Smooth muscle cell (in vitro differentiated cells): Measurements from ENCODE around the gene ZYX. TPM values are rescaled to one million over a fixed set of nuclear protein-coding genes. Genes with fewer than 3 reads are reported as not detected.
"Not testable (repeated sequence)": the region's sequence is repeated elsewhere in the genome, so short reads cannot be mapped to it uniquely, and the experiment has no call there.

Experiments used
- DNase-seq: peaks from one replicate; lab custom pipeline; 2025; ENCODE audit not compliant: unreplicated experiment; lab: John Stamatoyannopoulos, UW
- H2AFZ ChIP-seq: fragments of 200-600 bp; sonication (generic); 2 replicates; pipeline ENCODE4 v1.6.0; 2016; ENCODE audit warnings: antibody characterized with exemption, low read depth, mild to moderate bottlenecking
- H3F3A ChIP-seq: fragments of 200-600 bp; sonication (generic); 2 replicates; pipeline ENCODE4 v1.6.0; 2017; ENCODE audit warnings: antibody characterized with exemption, low read depth
- H3K27ac ChIP-seq: fragments of 200-600 bp; sonication (generic); 2 replicates; pipeline ENCODE4 v1.5.1; 2016; ENCODE audit warnings: low read depth, mild to moderate bottlenecking
- H3K27me3 ChIP-seq: fragments of 200-600 bp; sonication (generic); 2 replicates; pipeline ENCODE4 v1.6.1; 2016; ENCODE audit warnings: low read depth, mild to moderate bottlenecking
- H3K36me3 ChIP-seq: fragments of 200-600 bp; sonication (generic); 2 replicates; pipeline ENCODE4 v1.5.1; 2016; ENCODE audit warnings: low read depth
- H3K4me1 ChIP-seq: fragments of 200-600 bp; sonication (generic); 2 replicates; pipeline ENCODE4 v1.5.1; 2016; ENCODE audit warnings: low read depth
- H3K4me2 ChIP-seq: fragments of 200-600 bp; sonication (generic); 2 replicates; pipeline ENCODE4 v1.6.0; 2016; ENCODE audit warnings: mild to moderate bottlenecking
- H3K4me3 ChIP-seq: fragments of 200-600 bp; sonication (generic); 2 replicates; pipeline ENCODE4 v1.5.1; 2016; ENCODE audit warnings: mild to moderate bottlenecking
- H3K79me2 ChIP-seq: fragments of 200-600 bp; sonication (generic); 2 replicates; pipeline ENCODE4 v1.6.0; 2016; ENCODE audit warnings: low read depth, mild to moderate bottlenecking
- H3K9ac ChIP-seq: fragments of 200-600 bp; sonication (generic); 2 replicates; pipeline ENCODE4 v1.6.0; 2016; ENCODE audit warnings: low read depth
- H3K9me3 ChIP-seq: fragments of 200-600 bp; sonication (generic); replicated peaks from 2 replicates; pipeline ENCODE4 v1.5.1; 2016; ENCODE audit warnings: low read depth
- H4K20me1 ChIP-seq: fragments of 200-600 bp; sonication (generic); 2 replicates; pipeline ENCODE4 v1.6.0; 2016; ENCODE audit warnings: low read depth
- WGBS: methylation state at CpG from one replicate; pipeline ENCODE4 v1.1.7; 2016; ENCODE audit warnings: low lambda C conversion rate; 5-methylcytosine and 5-hydroxymethylcytosine counted together
- polyA plus RNA-seq: library from polyadenylated mRNA; unstranded; fragments of >200 nt; fragmentation: Nextera tagmentation; extraction: Ambion mirVana; gene quantifications from 2 replicates; pipeline ENCODE4 v1.2.1, GENCODE V29; 2016
- total RNA-seq: library from RNA; depleted of rRNA; stranded (reverse); fragments of >200 nt; gene quantifications from 2 replicates; pipeline ENCODE4 v1.2.3, GENCODE V29; 2014
- TF ChIP-seq, protein P1 (sequence below): fragments of 200-600 bp; sonication (generic); IDR thresholded peaks from 2 replicates; pipeline ENCODE4 v1.5.1; 2017; ENCODE audit warnings: borderline replicate concordance, mild to moderate bottlenecking, antibody characterized with exemption; ENCODE audit not compliant: insufficient read depth, poor library complexity, severe bottlenecking

Gene ZYX
- total and polyA plus RNA-seq, 2 experiments from 2014 or later, result 71.1 to 322 TPM

DNA sequence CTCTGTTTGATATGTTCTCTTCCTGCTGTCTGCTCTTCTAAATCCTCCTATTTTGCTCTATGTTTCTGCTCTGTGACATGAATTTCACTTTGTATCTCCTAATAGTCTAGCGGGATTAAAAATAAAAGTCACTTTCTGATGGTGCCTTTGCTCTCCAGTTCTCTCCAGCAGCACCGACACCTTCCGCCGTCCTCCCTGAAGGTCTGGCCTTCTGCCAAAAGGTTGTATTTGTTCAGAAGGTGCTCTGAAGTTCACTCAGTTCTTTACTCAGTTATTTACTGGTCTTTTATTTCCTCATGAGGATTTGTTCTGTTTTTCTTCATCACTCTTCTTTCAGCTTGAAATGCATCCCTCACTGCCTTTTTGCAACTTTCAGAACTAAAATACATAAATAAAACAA, 38.7 kb downstream of the ZYX start:
- H3K4me1 ChIP-seq, result no peaks in the 10 kb centered on the region
- H3K9ac ChIP-seq, result no peak overlapping the region
- TF ChIP-seq, protein P1, sequence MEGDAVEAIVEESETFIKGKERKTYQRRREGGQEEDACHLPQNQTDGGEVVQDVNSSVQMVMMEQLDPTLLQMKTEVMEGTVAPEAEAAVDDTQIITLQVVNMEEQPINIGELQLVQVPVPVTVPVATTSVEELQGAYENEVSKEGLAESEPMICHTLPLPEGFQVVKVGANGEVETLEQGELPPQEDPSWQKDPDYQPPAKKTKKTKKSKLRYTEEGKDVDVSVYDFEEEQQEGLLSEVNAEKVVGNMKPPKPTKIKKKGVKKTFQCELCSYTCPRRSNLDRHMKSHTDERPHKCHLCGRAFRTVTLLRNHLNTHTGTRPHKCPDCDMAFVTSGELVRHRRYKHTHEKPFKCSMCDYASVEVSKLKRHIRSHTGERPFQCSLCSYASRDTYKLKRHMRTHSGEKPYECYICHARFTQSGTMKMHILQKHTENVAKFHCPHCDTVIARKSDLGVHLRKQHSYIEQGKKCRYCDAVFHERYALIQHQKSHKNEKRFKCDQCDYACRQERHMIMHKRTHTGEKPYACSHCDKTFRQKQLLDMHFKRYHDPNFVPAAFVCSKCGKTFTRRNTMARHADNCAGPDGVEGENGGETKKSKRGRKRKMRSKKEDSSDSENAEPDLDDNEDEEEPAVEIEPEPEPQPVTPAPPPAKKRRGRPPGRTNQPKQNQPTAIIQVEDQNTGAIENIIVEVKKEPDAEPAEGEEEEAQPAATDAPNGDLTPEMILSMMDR, result no peak
- no peak for DNase-seq
- 95% methylated on average over 4 of the region's 4 CpGs for WGBS
- no peak overlapping the region for H3K4me3 ChIP-seq
- no peak overlapping the region for H3K27ac ChIP-seq
- no peaks in the 10 kb centered on the region for H4K20me1 ChIP-seq
- no peaks in the 10 kb centered on the region for H3K27me3 ChIP-seq
- no peaks in the 10 kb centered on the region for H3K9me3 ChIP-seq
- no peak overlapping the region for H3K4me2 ChIP-seq
- no peaks in the 10 kb centered on the region for H3K79me2 ChIP-seq
- H2AFZ ChIP-seq, result no peak overlapping the region
- no peaks in the 10 kb centered on the region for H3F3A ChIP-seq
- no peaks in the 10 kb centered on the region for H3K36me3 ChIP-seq

DNA sequence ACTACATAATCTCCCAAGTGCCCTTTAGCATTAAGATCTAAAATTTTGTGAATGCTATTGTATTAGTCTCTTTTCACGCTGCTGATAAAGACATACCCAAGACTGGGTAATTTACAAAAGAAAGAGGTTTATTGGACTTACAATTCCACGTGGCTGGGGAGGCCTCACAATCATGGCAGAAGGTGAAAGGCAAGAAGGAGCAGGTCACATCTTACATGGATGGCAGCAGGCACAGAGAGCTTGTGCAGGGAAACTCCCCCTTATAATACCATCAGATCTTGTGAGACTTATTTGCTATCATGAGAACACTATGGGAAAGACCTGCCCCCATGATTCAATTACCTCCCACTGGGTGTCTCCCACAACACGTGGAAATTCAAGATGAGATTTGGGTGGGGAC, 39.5 kb downstream of the ZYX start:
- not testable (repeated sequence) for H2AFZ ChIP-seq, H3K9me3 ChIP-seq, H3K9ac ChIP-seq, H3F3A ChIP-seq, H3K4me3 ChIP-seq, DNase-seq, H3K36me3 ChIP-seq, H3K27me3 ChIP-seq, H3K4me1 ChIP-seq, H3K79me2 ChIP-seq, H3K4me2 ChIP-seq, H3K27ac ChIP-seq, H4K20me1 ChIP-seq
- 75% methylated on average over 3 of the region's 3 CpGs for WGBS

DNA sequence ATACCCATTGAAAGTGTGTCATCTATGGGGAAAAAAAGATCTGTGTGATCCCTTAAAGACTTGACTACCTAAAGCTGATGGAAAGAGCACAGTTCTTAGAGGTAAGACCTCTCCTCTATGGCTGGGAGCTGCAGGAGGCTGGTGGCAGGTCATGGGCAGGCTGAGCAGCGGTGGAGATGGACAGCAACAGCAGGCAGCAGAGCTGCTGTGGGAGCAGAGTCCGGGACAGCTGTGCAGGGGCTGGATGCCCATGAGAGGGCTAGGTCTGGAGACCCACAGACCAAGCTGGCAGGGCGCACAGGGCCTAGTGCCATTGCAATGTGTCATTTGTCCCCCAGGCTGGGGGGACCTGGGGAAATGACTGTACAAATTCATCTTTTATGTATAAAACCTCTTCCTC, 40.9 kb downstream of the ZYX start:
- Histone ChIP-seq H3K9me3 (no peaks in the 10 kb centered on the region), H2AFZ (no peak overlapping the region), H3K4me1 (no peaks in the 10 kb centered on the region), H3K79me2 (no peaks in the 10 kb centered on the region), H3F3A (no peaks in the 10 kb centered on the region), H3K27me3 (no peaks in the 10 kb centered on the region), H4K20me1 (no peaks in the 10 kb centered on the region), H3K36me3 (no peaks in the 10 kb centered on the region), H3K27ac (no peak overlapping the region), H3K9ac (no peak overlapping the region), H3K4me3 (no peak overlapping the region), H3K4me2 (no peak overlapping the region)
- TF ChIP-seq, protein P1, result no peak
- DNase-seq, result no peak
- 90% methylated on average over 3 of the region's 3 CpGs for WGBS

DNA sequence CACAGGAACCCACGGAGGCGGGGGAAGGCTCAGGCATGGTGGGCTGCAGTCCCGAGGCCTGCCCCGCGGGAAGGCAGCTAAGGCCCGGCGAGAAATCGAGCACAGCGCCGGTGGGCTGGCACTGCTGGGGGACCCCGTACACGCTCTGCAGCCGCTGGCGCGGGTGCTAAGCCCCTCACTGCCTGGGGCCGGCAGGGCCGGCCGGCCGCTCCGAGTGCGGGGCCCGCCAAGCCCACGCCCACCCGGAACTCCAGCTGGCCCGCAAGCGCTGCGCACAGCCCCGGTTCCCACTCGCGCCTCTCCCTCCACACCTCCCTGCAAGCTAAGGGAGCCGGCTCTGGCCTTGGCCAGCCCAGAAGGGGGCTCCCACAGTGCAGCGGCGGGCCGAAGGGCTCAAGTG, 43.3 kb downstream of the ZYX start:
- not testable (repeated sequence) for H3K4me1 ChIP-seq, H3F3A ChIP-seq, DNase-seq, H3K9ac ChIP-seq, H3K79me2 ChIP-seq, H3K9me3 ChIP-seq, H2AFZ ChIP-seq, H3K4me3 ChIP-seq, H3K4me2 ChIP-seq, H3K27me3 ChIP-seq, H3K27ac ChIP-seq, H4K20me1 ChIP-seq, H3K36me3 ChIP-seq
- over 99% methylated on average over 33 of the region's 34 CpGs for WGBS

DNA sequence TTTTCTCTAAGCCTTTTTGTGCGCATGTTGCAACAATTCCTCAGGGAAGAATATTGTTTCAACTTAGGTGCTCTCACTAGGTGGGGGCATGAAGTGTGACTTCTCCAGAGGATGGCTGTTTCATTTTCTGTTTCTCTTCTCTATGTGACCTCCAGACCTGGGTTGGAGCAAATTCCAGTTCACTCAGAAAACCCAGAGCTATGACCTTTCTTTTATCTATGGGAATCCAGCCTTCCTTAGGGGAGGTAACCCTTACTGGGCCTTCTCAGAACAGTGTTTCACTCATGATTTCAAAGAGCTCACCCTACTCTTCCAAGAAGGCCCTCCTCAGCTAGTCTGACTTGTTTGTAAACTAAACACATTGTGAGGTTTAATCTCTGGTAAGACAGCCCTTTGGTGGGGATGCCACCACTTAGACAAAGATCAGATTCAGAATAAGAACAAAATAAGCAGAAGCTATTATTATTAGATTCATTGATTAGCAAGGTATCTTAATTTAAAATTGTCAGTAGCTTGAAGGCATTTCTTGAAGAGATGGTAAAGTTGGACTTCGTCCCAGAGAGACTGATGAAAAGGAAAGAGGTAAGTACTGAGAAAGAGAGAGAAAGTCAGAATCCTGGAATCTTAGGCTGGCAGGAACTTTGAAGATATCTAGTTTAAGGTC, 45.5 kb downstream of the ZYX start:
- no peak overlapping the region for H3K27ac ChIP-seq
- no peaks in the 10 kb centered on the region for H3K9me3 ChIP-seq
- H3K4me2 ChIP-seq, result no peak overlapping the region
- H3K79me2 ChIP-seq, result no peaks in the 10 kb centered on the region
- no peak overlapping the region for H3K9ac ChIP-seq
- WGBS, result 94% methylated on average over 2 of the region's 2 CpGs
- no peaks in the 10 kb centered on the region for H4K20me1 ChIP-seq
- H3K4me3 ChIP-seq, result no peak overlapping the region
- H3K27me3 ChIP-seq, result no peaks in the 10 kb centered on the region
- no peak overlapping the region for H2AFZ ChIP-seq
- no peaks in the 10 kb centered on the region for H3F3A ChIP-seq
- H3K4me1 ChIP-seq, result no peaks in the 10 kb centered on the region
- H3K36me3 ChIP-seq, result no peaks in the 10 kb centered on the region
- DNase-seq, result no peak
- TF ChIP-seq, protein P1, result no peak
